Lower leg skin (tissue), 3 donors: ENCODE measurements around the gene ADAMTS9.

Experiments used
- CTCF ChIP-seq, 3 donors: fragments of 450-650 bp; IDR thresholded peaks; one replicate each; pipeline ENCODE4 v1.5.1; 2016; ENCODE audit warnings: antibody characterized with exemption in 3 of 3, mild to moderate bottlenecking in 3 of 3, moderate library complexity in 2 of 3
- POLR2A ChIP-seq, 2 donors: fragments of 450-650 bp; IDR thresholded peaks; one replicate each; pipeline ENCODE4 v1.6.1; 2016 to 2017; ENCODE audit warnings: antibody characterized with exemption in 2 of 2, mild to moderate bottlenecking in 1 of 2, moderate library complexity in 1 of 2

- TF ChIP-seq CTCF (IDR thresholded peaks at IDR 0.05), result no peak
- TF ChIP-seq POLR2A (IDR thresholded peaks at IDR 0.05), result no peak
Measured at GRCh38 chr3:64638511-64638910, 49.3 kb downstream of the ADAMTS9 start.
